ENCODE measurements around the gene ENPP6. TPM values are rescaled to one million over a fixed set of nuclear protein-coding genes. Genes with fewer than 3 reads are reported as not detected.

Gene ENPP6
- 0.09 and 0.28 TPM in 2 replicates for total RNA-seq

GRCh38 chr4:184217634-184218033, at the start of gene ENPP6:
Gene ENPP6, minus strand, starts transcription at chr4:184217873. Its CDS starts 54 bp downstream, at chr4:184217819.

All from smooth muscle cell of bladder (primary cell).